Measurements from ENCODE around the gene DDX27.

- TF ChIP-seq TARDBP (IDR thresholded peaks at IDR 0.05) (no peak), CTBP1 (IDR thresholded peaks at IDR 0.05; ENCODE audit: borderline replicate concordance) (no peak)
These were observed 62.8 kb downstream of the DDX27 start for GRCh38 chr20:49281913-49282467.
